Endothelial cell of umbilical vein (primary cell): ENCODE measurements around the gene SURF6. TPM values are rescaled to one million over a fixed set of nuclear protein-coding genes. Genes with fewer than 3 reads are reported as not detected.

Source experiments
- BruUV-seq: library from RNA; stranded (reverse); fragments of 400-500 nt; replicated peaks from 2 replicates; lab custom pipeline; 2021; lab: Mats Ljungman, UMichigan
- CTCF ChIA-PET: fragments of 300-600, 350-600 bp; sonication (Branson Sonifier 250); formaldehyde crosslinking; loops from one replicate; lab custom pipeline; 2021; ENCODE audit warnings: antibody characterized with exemption, inconsistent platforms; lab: Charles Lee
- POLR2A ChIA-PET: fragments of 300-600, 350-600 bp; sonication (Branson Sonifier 250); formaldehyde crosslinking; loops from one replicate; lab custom pipeline; 2021; ENCODE audit warnings: antibody characterized with exemption, inconsistent platforms; lab: Charles Lee
- DNase-seq: peaks from one replicate; pipeline ENCODE4 v3.0.0-alpha.2; 2011; ENCODE audit warnings: low read depth, low spot score
- FAIRE-seq: peaks from 2 replicates; lab custom pipeline; 2011; peaks lifted over from hg19 to GRCh38; lab: Jason Lieb, UNC
- H2AFZ ChIP-seq: 2 replicates; pipeline ENCODE4 v1.6.0; 2012; ENCODE audit warnings: low read depth, low read length, control low read depth, inconsistent platforms
- H3K27ac ChIP-seq: 2 replicates; pipeline ENCODE4 v1.5.1; 2011; ENCODE audit warnings: low read depth, mild to moderate bottlenecking, control low read depth, low read length, moderate library complexity; ENCODE audit not compliant: insufficient read depth
- H3K27me3 ChIP-seq, 2 experiments: 2 replicates each; pipeline versions ENCODE4 v1.6.0 to v1.6.1; 2011; ENCODE audit warnings: low read length in 2 of 2, mixed read lengths in 1 of 2; ENCODE audit not compliant: control insufficient read depth in 2 of 2, insufficient read depth in 2 of 2
- H3K36me3 ChIP-seq, 2 experiments: 2 replicates in 1 of 2; 3 replicates in 1 of 2; pipeline ENCODE4 v1.5.1; 2011; ENCODE audit warnings: low read length in 2 of 2, mild to moderate bottlenecking in 1 of 2, moderate library complexity in 1 of 2; ENCODE audit not compliant: control insufficient read depth in 2 of 2, insufficient read depth in 2 of 2; ENCODE audit errors: extremely low read depth in 1 of 2
- H3K4me1 ChIP-seq: 3 replicates; pipeline ENCODE4 v1.5.1; 2011; ENCODE audit warnings: mild to moderate bottlenecking, low read length; ENCODE audit not compliant: control insufficient read depth, insufficient read depth; ENCODE audit errors: extremely low read depth
- H3K4me2 ChIP-seq: 2 replicates; pipeline ENCODE4 v1.6.1; 2011; ENCODE audit warnings: low read length, control low read depth, mixed read lengths; ENCODE audit not compliant: insufficient read depth
- H3K4me3 ChIP-seq, 3 experiments: fragments of 200-600 bp in 1 of 3; sonication (generic), shearing (Covaris generic) in 1 of 3; replicated peaks in 1 of 3; 2 replicates each; pipeline ENCODE4 v1.5.1; 2011 to 2016; ENCODE audit warnings: control low read depth in 3 of 3, low read length in 3 of 3, mild to moderate bottlenecking in 2 of 3, inconsistent platforms in 1 of 3, low read depth in 1 of 3, moderate library complexity in 1 of 3; ENCODE audit not compliant: insufficient read depth in 1 of 3
- H3K79me2 ChIP-seq: 2 replicates; pipeline ENCODE4 v1.6.0; 2012; ENCODE audit warnings: low read length, inconsistent platforms; ENCODE audit not compliant: control insufficient read depth, insufficient read depth
- H3K9ac ChIP-seq: replicated peaks from 2 replicates; pipeline ENCODE3; 2011; ENCODE audit warnings: low read length, control low read depth; ENCODE audit not compliant: insufficient read depth; ENCODE audit errors: extremely low read depth
- H3K9me1 ChIP-seq: replicated peaks from 3 replicates; pipeline ENCODE4 v1.6.0; 2011; ENCODE audit warnings: mild to moderate bottlenecking, low read length; ENCODE audit not compliant: control insufficient read depth, insufficient read depth; ENCODE audit errors: extremely low read depth
- H3K9me3 ChIP-seq: replicated peaks from 2 replicates; pipeline ENCODE4 v1.5.1; 2012; ENCODE audit warnings: low read length, inconsistent platforms; ENCODE audit not compliant: control insufficient read depth, insufficient read depth
- H4K20me1 ChIP-seq: replicated peaks from 2 replicates; pipeline ENCODE3; 2011; ENCODE audit warnings: mild to moderate bottlenecking, low read length; ENCODE audit not compliant: control insufficient read depth, insufficient read depth; ENCODE audit errors: extremely low read depth
- CTCF ChIP-seq, 2 donors: IDR thresholded peaks; 1 replicate in 1 of 2; 2 replicates in 1 of 2; pipeline ENCODE4 v1.5.1; 2011; ENCODE audit warnings: low read length in 2 of 2, mild to moderate bottlenecking in 2 of 2, moderate library complexity in 2 of 2, control low read depth in 1 of 2, inconsistent platforms in 1 of 2, low read depth in 1 of 2; ENCODE audit not compliant: insufficient read depth in 1 of 2; ENCODE audit errors: extremely low read depth in 1 of 2
- EZH2 ChIP-seq: IDR thresholded peaks from 2 replicates; pipeline ENCODE4 v1.6.1; 2012; ENCODE audit warnings: borderline replicate concordance, low read depth, mild to moderate bottlenecking, moderate library complexity, low read length, inconsistent platforms; ENCODE audit not compliant: severe bottlenecking
- FOS ChIP-seq: IDR thresholded peaks from 2 replicates; pipeline ENCODE4 v1.6.1; 2011; ENCODE audit warnings: mild to moderate bottlenecking, low read length, moderate library complexity, borderline replicate concordance; ENCODE audit not compliant: insufficient read depth
- dilution Hi-C: fragments of 300-500 bp; cut with MboI; formaldehyde crosslinking; loops from one replicate; pipeline ENCODE4 v1.15.0; 2019; ENCODE audit warnings: low sequenced_read_pairs; ENCODE audit not compliant: extremely low pct_ligation_motif_present
- intact Hi-C: fragments of 100-400 bp; cut with micrococcal nuclease; formaldehyde crosslinking; loops from one replicate; pipeline ENCODE4 v1.10.0; 2022
- polyA plus RNA-seq, 4 experiments: library from polyadenylated mRNA; depleted of rRNA in 3 of 4; stranded (reverse) in 3 of 4; unstranded in 1 of 4; fragments of >200 nt; gene quantifications; 2 replicates each; pipeline versions ENCODE4 v1.2.1 to v1.2.3, GENCODE V29; 2011 to 2012; ENCODE audit warnings: missing spikeins in 1 of 4
- total RNA-seq: library from RNA; stranded (reverse); gene quantifications from 2 replicates; pipeline ENCODE4 v1.2.3, GENCODE V29; 2021

The SURF6 gene
- total and polyA plus RNA-seq, 2 donors (not counting 3 experiments of a cell fraction or from before 2014, with no cell fraction given) = 4.9 to 16.0 TPM

- H3K4me1 ChIP-seq = no peaks in the 10 kb centered on the region
- H2AFZ ChIP-seq = no peak overlapping the region
- peaks cover 0 to 7% of the 10 kb centered on the region in 2 experiments for H3K27me3 ChIP-seq
- peaks cover 3% of the 10 kb centered on the region for H3K9me3 ChIP-seq
- H3K4me3 ChIP-seq = no peak overlapping the region
- no peak for FAIRE-seq
- intact Hi-C loops (no loop called here), dilution Hi-C loops (no loop called here)
- no peak for TF ChIP-seq FOS
- BruUV-seq = no TSS peak
- no peak overlapping the region for H3K27ac ChIP-seq
- no peaks in the 10 kb centered on the region for H3K36me3 ChIP-seq
- DNase-seq = no peak
- ChIA-PET POLR2A (no interaction called here), CTCF (no interaction called here)
- H3K79me2 ChIP-seq = no peaks in the 10 kb centered on the region
- no peaks in the 10 kb centered on the region for H4K20me1 ChIP-seq
- no peak overlapping the region for H3K4me2 ChIP-seq
- no peaks in the 10 kb centered on the region for H3K9me1 ChIP-seq
- no peak overlapping the region for H3K9ac ChIP-seq
Observed at GRCh38 chr9:133294257-133294656, 41.7 kb downstream of the SURF6 start.

DNA sequence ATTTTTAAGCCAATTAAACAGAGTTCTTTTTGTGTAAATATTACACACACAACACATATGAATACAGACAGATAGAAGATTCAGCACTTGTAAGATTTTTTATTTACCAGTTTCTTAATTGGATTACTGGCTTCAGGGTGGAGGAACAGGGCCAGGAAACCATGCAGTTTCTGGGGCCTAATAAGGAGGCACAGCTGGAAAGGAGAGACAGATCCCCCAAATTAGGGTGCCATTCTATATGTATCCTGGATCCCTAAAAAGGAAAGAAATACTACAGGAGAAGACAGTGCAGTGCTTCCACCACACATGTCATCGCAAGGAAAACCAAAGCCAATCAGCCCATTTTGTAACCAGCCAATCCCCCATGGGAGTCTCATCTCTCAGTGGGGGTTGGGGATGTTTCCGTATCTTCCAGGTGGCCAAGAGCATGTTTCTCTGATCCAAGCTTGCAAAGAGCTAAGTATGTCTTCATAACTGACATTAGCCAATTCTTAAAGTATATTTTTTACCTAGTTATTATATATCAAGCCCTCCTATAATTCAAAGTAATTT lies 45.2 kb downstream of the SURF6 start:
- H3K4me3 ChIP-seq = no peak overlapping the region
- H3K9ac ChIP-seq = no peak overlapping the region
- FAIRE-seq (no peak), DNase-seq (no peak)
- intact Hi-C loops = no loop called here
- H3K9me3 ChIP-seq = peaks cover 3% of the 10 kb centered on the region
- H3K27me3 ChIP-seq = peaks cover 0 to 10% of the 10 kb centered on the region in 2 experiments
- dilution Hi-C loops = no loop called here
- ChIA-PET CTCF (no interaction called here), POLR2A (no interaction called here)
- no peak overlapping the region for H3K27ac ChIP-seq
- H3K4me1 ChIP-seq = no peaks in the 10 kb centered on the region
- no peaks in the 10 kb centered on the region for H3K36me3 ChIP-seq
- no peak overlapping the region for H3K4me2 ChIP-seq
- no TSS peak for BruUV-seq
- no peaks in the 10 kb centered on the region for H3K79me2 ChIP-seq
- TF ChIP-seq CTCF (IDR thresholded peaks at IDR 0.05; ENCODE audit: extremely low read depth in 1 of 2, insufficient read depth in 1 of 2, low read depth in 1 of 2, low read length in 2 of 2) = no peak
- no peak for TF ChIP-seq EZH2
- H2AFZ ChIP-seq = no peak overlapping the region
- no peaks in the 10 kb centered on the region for H3K9me1 ChIP-seq
- no peaks in the 10 kb centered on the region for H4K20me1 ChIP-seq
